HK-2 (cell line): ENCODE results near the gene LRRC34.

Experiments used
- DNase-seq: peaks from one replicate; pipeline ENCODE4 v3.0.0-alpha.2; 2018; ENCODE audit not compliant: unreplicated experiment

Gene LRRC34

DNA sequence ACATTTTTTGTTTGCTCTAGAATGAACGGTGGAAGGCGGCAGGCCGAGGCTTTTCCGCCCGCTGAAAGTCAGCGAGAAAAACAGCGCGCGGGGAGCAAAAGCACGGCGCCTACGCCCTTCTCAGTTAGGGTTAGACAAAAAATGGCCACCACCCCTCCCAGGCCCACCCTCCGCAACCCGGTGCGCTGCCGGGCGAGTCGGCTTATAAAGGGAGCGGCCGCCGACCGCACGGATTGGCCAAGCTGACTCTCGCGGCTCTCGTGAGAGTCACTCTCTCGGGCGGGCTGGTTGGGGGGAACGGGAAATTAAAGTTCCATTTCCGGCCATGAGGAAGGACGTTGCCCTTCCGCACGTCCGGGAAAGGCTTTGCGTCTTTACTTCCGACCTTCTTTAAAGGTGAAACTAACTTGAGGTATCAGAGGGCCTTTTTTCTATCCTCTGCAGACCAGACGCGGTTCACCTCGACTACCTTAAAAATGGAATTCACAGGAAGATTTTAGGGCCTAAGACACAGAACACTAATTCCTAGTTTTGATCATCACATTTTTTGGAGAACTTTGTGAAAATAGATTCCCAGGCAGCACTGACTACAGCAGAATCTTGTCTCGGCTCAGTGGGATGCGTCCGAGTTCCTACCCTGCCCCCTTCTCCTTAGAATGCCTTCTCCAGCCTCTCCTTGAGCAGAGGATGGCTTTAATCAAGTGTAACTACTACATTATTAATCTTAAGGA lies 47.7 kb downstream of the LRRC34 start, which contains the start of gene TERC:
Gene TERC, minus strand, starts transcription at position 179 of the 731 bp plus-strand sequence.
- DNase-seq: peak; percentile 97

DNA sequence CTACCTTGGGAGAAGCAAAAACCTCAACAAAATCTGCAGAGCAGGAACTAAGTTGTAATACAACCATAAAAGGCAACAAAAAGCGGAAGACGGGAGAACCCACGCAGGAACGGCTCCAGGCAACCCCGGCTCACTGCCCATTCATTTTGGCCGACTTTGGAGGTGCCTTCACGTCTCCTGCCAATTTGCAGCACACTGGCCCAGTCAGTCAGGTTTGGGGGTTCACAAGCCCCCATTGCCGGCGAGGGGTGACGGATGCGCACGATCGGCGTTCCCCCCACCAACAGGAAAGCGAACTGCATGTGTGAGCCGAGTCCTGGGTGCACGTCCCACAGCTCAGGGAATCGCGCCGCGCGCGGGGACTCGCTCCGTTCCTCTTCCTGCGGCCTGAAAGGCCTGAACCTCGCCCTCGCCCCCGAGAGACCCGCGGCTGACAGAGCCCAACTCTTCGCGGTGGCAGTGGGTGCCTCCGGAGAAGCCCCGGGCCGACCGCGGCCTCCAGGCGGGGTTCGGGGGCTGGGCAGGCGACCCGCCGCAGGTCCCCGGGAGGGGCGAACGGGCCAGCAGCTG lies 48.3 kb downstream of the LRRC34 start:
- DNase-seq: peak; percentile 74

DNA sequence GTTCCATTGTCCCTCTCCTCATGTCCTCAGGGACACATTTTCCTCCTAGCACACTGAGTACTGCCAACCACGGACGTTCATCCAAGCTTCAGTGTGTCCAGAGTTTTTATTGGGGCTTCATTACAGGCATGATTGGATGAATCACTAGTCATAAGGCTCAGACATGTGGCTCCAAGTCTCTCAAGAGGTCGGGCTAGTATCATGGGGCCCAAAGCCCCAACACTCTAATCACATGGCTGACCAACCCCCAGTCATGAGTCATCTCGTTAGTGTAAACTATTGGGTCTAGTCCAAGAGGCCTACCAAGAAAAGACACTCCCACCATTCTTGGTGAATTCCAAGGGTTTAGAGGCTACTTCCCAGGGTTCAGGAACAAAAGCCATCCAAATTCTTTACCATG lies 52.2 kb downstream of the LRRC34 start:
- DNase-seq: peak; percentile 47

DNA sequence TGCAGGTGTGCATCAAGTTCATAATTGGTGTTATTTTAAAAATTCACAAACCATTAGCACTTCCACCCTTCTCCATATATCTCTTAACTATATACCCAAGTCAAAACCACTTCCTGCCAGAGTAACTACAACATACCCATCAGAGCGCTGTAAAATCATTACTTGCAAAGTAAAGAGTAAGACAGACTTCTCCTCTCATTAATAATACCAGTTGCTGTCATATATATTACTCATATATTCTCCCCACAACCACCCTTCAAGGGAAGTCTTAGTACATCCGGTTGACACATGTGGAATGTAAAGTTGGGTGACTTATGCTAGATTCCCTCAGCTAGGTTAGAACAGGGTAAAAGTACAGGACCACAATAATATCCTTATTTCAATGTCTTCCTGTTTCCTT lies 53.4 kb downstream of the LRRC34 start:
- DNase-seq: no peak

DNA sequence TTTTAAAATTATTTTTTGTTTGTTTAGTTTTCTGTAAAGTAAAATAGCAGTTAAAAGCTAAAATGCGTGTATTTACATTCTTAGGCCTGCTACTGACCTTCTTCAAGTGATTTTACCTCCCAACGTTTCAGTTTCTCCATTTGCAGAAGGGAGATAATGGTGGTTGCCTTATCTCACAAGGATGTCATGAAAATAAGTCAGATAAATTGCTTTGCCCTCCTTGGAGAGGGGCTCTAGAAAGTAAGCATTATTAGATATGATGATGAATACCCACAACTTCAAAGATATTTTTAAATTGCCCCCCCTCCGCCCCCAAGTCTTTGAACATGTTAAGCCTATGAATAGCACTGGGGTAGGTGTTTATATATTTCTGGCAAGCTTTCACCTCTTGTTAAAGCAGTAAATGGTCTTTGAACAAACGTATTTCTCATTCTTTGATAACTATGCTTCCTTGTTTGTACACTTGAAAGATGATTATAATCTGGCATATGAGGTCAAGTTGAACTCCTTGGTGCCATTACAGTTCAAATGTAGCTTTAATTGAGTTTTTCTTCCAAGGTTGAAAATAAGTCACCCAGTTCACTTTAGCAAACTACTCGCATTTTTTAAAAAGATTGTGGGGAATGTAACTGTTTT lies 54.2 kb downstream of the LRRC34 start:
- no peak for DNase-seq

DNA sequence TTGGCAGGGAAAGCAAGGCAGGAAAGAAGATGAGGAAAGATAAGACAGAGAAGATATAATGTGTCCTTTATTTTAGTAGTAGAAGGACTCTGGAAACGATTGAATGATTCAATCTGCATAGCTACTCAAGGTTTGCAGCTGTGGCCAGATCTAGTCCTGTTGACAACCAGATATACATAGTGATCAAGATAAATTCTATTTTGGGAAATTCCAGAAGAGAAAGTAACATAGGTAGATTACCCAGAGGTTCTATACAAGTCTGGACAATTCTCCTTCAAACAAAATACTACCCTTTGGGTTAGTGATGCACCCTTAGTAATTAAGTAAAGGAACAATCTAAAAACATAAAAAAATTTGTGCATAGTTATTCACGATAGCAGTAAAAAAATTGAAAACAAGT lies 57.2 kb downstream of the LRRC34 start:
- DNase-seq: no peak

DNA sequence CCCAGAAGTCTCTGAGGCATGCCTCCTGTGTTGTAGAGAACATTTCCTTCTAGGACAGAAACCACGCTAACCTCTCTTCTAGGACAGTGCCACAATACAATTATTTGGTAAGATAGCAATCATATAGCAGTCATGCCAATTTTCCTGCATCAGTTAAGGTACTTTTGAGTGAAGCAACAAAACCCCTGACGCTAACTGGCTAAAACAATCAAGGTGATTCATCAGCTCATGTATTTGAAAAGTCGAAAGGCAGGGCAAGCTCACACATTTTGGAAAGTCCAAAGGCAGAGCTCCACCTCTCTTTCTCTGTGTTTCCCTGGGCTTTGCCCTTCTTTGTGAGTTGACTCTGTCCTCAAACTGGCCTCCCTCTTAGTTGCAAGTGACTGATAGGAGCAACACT lies 58.0 kb downstream of the LRRC34 start:
- DNase-seq: no peak

DNA sequence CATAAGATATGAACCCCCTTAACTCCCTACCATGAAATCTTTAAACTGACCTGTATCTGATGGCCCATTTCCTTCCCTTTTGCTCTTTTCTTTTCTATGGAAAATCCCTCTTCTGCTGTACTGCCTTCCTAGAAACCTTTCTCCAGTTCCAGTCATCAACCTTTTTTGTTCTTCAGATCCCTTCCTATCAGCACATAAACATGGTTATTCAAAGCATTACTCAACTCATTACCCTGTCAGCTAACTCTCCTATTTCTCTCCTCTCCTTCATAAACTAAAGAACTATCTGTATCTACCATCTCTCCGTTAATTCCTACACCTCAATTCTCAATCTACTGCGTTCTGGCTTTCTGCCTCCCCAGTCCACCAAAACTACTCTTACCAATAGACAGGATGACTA lies 60.8 kb downstream of the LRRC34 start:
- no peak for DNase-seq

DNA sequence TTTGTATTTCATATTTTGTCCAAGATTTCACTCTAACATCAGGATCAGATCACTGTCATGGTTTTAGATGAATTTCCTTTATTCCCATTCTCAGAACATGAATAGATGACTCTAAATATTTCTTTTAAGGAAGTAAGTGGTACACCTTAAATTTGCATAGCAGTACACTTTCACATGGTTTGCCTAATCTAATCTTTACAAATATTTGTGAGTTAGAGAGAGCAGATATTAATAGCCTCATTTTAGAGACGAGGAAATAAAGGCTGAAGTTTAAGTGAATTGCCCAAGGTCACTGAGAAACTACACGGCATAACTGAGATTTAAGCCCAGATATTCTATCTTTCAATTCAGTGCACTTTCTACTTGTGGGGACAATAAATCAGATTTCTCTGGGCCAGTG lies 62.0 kb downstream of the LRRC34 start:
- DNase-seq: no peak

DNA sequence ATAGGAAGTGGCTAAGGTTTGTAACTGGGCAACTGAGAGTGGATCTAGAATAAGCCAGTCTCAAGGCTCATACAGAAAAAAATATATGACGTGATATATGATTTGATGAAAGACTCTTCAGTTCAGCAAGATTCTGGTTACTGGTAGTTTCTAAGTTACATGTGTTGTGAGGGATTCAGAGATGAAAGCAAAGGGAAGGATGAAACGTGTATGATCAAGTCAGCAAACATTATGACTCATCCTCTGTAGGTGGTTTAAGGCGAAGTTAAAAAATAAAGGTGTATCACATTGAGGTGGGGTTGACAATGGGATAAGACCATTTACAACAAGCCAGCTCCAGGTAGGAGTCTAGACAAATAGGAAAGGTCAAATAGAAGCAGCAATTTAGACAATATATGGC lies 64.0 kb downstream of the LRRC34 start:
- DNase-seq: no peak

DNA sequence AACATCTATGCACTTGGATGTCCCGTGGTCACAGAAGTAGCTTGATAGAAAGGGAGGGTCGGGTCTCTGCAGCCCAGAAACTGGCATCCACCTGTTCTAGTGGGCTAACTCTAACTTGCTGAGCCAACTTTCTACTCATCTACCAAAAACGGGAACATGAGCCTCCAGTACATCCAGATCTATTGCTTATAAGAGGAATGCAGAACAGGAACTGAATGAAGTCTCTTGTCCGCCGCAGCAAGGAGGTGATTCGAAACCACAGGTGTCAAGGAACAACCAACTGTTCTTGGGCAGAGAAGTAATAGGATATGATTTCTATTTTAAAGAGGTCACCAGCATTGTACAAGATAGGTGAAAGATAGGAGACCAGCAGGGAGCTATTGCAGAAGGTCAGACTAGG lies 65.8 kb downstream of the LRRC34 start:
- DNase-seq: no peak

DNA sequence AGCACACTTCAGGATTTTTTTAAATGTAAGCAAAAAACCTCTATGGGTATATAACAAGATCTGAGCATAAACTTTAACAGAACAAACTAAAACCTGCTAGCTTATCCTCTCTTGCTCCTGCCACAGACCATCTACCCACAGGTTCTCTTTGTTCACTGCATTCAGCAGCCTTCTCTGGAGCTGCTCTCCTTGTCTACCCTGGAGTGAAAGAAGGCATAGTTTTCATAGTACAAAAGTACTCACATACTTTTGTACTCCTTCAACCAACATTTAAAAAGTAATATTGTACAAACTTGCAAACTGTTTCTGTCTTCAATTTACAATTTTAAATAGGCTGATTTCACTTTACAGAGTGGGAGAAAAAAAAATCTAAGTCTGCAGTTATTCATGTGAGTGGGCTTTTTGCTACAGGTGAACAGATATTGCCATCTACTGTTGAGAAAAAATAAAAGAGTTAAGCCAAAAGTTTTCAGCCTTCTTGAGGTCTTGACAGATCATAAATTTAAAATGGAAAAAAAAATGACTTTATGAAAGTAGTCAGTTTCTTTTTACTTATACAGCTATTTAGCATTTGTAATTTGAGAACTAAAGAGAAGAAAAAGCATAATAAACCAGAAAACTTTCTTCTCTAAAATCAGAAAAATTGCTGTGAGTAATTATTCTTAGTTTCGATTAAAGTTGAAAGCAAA lies 68.2 kb downstream of the LRRC34 start:
- DNase-seq: no peak
